A549 treated with AZD9567 at 1 μM for 4 hours (cell line): ENCODE results near the gene SLC2A9. TPM values are rescaled to one million over a fixed set of nuclear protein-coding genes. Genes with fewer than 3 reads are reported as not detected.

Experiments
- total RNA-seq: library from RNA; stranded (reverse); fragments of 200-300 nt; extraction: Qiagen RNA extraction; gene quantifications from 5 replicates; pipeline ENCODE4 v1.2.3, GENCODE V29; 2022; ENCODE audit not compliant: insufficient read depth

SLC2A9 gene
- total RNA-seq, result 0.36 to 0.66 TPM (median 0.52 TPM) in 4 of 5 replicates, not detected in the other

DNA sequence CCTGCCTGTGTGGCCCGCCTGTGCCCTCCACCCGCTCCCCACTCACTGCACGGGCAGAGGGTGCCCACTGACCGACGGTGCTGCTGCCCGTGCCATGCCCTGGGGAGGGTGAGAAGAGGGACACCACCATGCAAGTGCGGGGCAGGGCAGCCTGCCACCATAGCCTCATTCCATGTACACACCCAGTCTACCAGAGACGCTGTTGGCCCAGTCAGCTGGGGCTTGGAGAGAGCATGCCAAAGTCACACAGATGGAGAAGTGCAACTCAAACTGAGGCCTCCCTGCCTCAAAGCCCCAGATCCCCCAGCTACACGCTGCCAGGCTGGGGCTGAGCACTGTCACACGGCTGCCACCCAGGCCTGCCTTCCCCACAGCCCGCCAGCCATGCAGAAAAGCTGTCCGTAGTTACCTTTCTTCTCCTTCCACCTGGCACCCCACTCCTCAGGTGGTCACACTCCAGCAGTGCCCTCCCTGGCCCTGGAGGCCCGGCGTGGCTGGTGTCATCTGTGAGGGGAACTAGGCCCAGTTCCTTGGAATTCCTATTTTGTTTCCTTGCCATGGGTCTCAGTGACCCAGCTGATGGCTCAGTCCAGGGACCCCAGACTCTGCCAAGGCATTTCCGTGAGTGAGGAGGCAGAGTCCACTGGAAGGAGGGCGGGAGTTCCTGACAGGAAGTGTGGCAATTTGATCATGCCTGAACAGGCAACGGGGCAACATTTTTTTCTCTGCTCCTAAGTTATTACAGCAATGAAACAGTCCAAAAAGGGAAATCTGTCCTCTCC is at the start of gene SLC2A9:
SLC2A9 (minus strand) TSS at position 627 of the 782 bp plus-strand sequence; CDS start at position 559, 68 bp downstream.

GRCh38 chr4:9781343-9782135 is 239.8 kb downstream of the SLC2A9 start, which contains the start of gene DRD5:
Gene DRD5, plus strand, starts transcription at chr4:9781634. Its CDS starts 396 bp downstream, at chr4:9782030.

Other genes starting within 250 kb of the SLC2A9 start
- gene DRD5, start 239.9 kb downstream of the SLC2A9 start, total RNA-seq, result not detected in 5 replicates
- gene WDR1, start 95.3 kb upstream of the SLC2A9 start, total RNA-seq, result 202 to 226 TPM (median 209 TPM) in 5 replicates